ENCODE measurements around the gene PHF11. TPM values are rescaled to one million over a fixed set of nuclear protein-coding genes. Genes with fewer than 3 reads are reported as not detected.
A peak's percentile ranks its signal among the peaks of the same experiment; 100 is the strongest.

PHF11 gene
- total and polyA plus RNA-seq, 2 of the 13 experiments (the other 11 are each of a cell fraction or from before 2014, with no cell fraction given): 15.8 to 22.0 TPM

- TF ChIP-seq MLXIP (CRISPR knock-in tag; IDR thresholded peaks at IDR 0.05; ENCODE audit: borderline replicate concordance) (no peak), ARID2 (CRISPR knock-in tag; IDR thresholded peaks at IDR 0.05; ENCODE audit: borderline replicate concordance) (no peak), CENPX (CRISPR knock-in tag; IDR thresholded peaks at IDR 0.05) (no peak), NR3C1 (CRISPR knock-in tag; IDR thresholded peaks at IDR 0.05) (no peak), SMAD9 (CRISPR knock-in tag; IDR thresholded peaks at IDR 0.05) (no peak), SAP130 (CRISPR knock-in tag; IDR thresholded peaks at IDR 0.05; ENCODE audit: low read depth) (peak; percentile 58), PAWR (CRISPR knock-in tag; IDR thresholded peaks at IDR 0.05; ENCODE audit: borderline replicate concordance) (no peak), ZNF337 (CRISPR knock-in tag; IDR thresholded peaks at IDR 0.05; ENCODE audit: borderline replicate concordance, low read depth) (no peak), HDAC2 (CRISPR knock-in tag; IDR thresholded peaks at IDR 0.05) (0 out of 2 replicates have a peak, but pooled peaks have one; percentile 20), ZNF749 (CRISPR knock-in tag; IDR thresholded peaks at IDR 0.05; ENCODE audit: borderline replicate concordance) (no peak), NCOA2 (CRISPR knock-in tag; IDR thresholded peaks at IDR 0.05) (no peak), PPARG (CRISPR knock-in tag; conservative IDR thresholded peaks at IDR 0.05) (0 out of 2 replicates have a peak, but pooled peaks have one; percentile 34), PITX1 (CRISPR knock-in tag; IDR thresholded peaks at IDR 0.05) (peak; percentile 38; the same call in 1 of the 2 replicates), GPN1 (CRISPR knock-in tag; IDR thresholded peaks at IDR 0.05; ENCODE audit: borderline replicate concordance) (no peak), HMGXB3 (CRISPR knock-in tag; IDR thresholded peaks at IDR 0.05; ENCODE audit: borderline replicate concordance) (no peak), ZNF335 (CRISPR knock-in tag; IDR thresholded peaks at IDR 0.05) (0 out of 2 replicates have a peak, but pooled peaks have one; percentile 24), ZNF292 (CRISPR knock-in tag; IDR thresholded peaks at IDR 0.05; ENCODE audit: borderline replicate concordance, low read depth) (0 out of 2 replicates have a peak, but pooled peaks have one; percentile 42), ZBTB25 (CRISPR knock-in tag; IDR thresholded peaks at IDR 0.05) (no peak), ZNF331 (CRISPR knock-in tag; IDR thresholded peaks at IDR 0.05) (no peak), FOXA3 (CRISPR knock-in tag; IDR thresholded peaks at IDR 0.05) (peak; percentile 59), ZNF644 (CRISPR knock-in tag; IDR thresholded peaks at IDR 0.05; ENCODE audit: low read depth) (no peak), ZNF567 (CRISPR knock-in tag; IDR thresholded peaks at IDR 0.05; ENCODE audit: borderline replicate concordance) (no peak)
Observed at GRCh38 chr13:49466292-49466838, 29.4 kb upstream of the PHF11 start (continued).

All from HepG2 (cell line).